Measurements from ENCODE around the gene STX8. TPM values are rescaled to one million over a fixed set of nuclear protein-coding genes. Genes with fewer than 3 reads are reported as not detected.

STX8 gene
- total RNA-seq, 1 donor from 2014 or later, result 50.6 TPM

DNA sequence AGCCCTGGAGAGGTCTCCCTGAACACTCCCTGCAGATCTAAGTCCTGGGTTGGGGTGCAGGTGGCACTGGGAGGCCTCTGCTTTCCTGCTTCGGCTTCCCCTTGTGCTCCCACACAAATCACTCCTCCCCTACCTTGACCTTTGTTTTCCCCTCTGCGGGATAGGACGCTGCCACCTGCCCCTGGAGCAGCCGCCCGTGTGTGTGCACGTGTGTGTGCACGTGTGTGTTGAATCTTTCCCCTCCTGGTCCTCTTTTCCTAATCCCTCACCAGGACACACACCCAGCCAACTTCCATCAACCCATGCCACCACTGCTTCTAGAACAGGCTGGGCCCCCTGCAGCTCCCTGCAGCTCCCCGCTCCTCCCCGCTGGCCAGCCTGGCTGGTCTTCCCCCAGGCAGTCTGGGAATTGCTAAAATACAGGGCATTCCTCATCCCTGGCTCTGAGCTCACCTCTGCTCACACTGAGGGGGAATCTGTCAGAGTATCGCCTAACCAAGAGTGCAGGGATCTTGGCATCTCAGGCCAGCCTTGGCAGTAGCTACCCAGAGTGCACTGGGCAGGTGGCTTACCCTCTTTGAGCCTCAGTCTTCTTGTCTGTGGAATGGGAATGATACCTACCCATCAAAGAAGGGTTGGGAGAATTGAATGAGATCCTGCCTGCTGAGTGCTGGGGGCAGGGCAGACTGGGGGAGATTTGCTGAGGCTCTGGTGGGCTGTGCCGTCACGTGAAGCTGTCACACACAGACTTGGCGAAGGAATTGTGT lies 355.8 kb downstream of the STX8 start:
- no peak overlapping the region for H3K27ac Mint-ChIP-seq (ENCODE audit: unreplicated experiment)
- DNase-seq (ENCODE audit: low spot score), result peak; percentile 61

DNA sequence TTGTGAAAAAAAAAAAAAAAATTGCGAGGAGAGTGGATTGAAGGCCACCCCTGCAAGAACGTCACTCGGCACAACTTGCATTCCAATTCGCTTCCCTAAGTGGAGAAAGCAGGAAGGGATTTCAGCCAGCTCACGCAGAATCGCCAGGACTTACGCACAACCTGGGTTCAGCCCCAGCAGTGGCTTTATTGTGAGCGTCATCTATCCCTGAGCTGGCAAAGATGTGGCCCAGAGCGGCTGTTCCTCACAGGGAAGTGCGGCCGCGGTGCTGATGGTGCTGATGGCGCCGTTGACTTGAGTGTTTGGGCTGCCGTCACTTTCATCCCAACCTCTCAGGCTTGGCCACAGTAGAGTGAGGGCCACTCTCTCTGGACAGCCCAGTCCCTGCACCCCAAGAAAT lies 356.7 kb downstream of the STX8 start:
- H3K36me3 Mint-ChIP-seq (ENCODE audit: low read depth), result peaks cover 10% of the 10 kb centered on the region
- H3K4me1 Mint-ChIP-seq (ENCODE audit: low read depth), result peaks cover 14% of the 10 kb centered on the region
- TF ChIP-seq, protein P1, sequence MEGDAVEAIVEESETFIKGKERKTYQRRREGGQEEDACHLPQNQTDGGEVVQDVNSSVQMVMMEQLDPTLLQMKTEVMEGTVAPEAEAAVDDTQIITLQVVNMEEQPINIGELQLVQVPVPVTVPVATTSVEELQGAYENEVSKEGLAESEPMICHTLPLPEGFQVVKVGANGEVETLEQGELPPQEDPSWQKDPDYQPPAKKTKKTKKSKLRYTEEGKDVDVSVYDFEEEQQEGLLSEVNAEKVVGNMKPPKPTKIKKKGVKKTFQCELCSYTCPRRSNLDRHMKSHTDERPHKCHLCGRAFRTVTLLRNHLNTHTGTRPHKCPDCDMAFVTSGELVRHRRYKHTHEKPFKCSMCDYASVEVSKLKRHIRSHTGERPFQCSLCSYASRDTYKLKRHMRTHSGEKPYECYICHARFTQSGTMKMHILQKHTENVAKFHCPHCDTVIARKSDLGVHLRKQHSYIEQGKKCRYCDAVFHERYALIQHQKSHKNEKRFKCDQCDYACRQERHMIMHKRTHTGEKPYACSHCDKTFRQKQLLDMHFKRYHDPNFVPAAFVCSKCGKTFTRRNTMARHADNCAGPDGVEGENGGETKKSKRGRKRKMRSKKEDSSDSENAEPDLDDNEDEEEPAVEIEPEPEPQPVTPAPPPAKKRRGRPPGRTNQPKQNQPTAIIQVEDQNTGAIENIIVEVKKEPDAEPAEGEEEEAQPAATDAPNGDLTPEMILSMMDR (IDR thresholded peaks at IDR 0.05), result no peak
- H3K27ac Mint-ChIP-seq (ENCODE audit: unreplicated experiment), result no peak overlapping the region
- peaks cover 15% of the 10 kb centered on the region for H3K9me3 Mint-ChIP-seq (ENCODE audit: low read depth)
- DNase-seq (ENCODE audit: low spot score), result no peak
- no peak overlapping the region for H3K4me3 Mint-ChIP-seq (ENCODE audit: unreplicated experiment)
- H3K27me3 Mint-ChIP-seq (ENCODE audit: low read depth), result no peaks in the 10 kb centered on the region

More for the DNA sequence above, 355.8 kb downstream of the STX8 start:
- TF ChIP-seq, protein P1 (IDR thresholded peaks at IDR 0.05), result no peak
- H3K27me3 Mint-ChIP-seq (ENCODE audit: low read depth), result no peaks in the 10 kb centered on the region
- H3K9me3 Mint-ChIP-seq (ENCODE audit: low read depth), result peaks cover 15% of the 10 kb centered on the region
- H3K4me3 Mint-ChIP-seq (ENCODE audit: unreplicated experiment), result no peak overlapping the region
- H3K4me1 Mint-ChIP-seq (ENCODE audit: low read depth), result peaks cover 14% of the 10 kb centered on the region
- peaks cover 10% of the 10 kb centered on the region for H3K36me3 Mint-ChIP-seq (ENCODE audit: low read depth)

DNA sequence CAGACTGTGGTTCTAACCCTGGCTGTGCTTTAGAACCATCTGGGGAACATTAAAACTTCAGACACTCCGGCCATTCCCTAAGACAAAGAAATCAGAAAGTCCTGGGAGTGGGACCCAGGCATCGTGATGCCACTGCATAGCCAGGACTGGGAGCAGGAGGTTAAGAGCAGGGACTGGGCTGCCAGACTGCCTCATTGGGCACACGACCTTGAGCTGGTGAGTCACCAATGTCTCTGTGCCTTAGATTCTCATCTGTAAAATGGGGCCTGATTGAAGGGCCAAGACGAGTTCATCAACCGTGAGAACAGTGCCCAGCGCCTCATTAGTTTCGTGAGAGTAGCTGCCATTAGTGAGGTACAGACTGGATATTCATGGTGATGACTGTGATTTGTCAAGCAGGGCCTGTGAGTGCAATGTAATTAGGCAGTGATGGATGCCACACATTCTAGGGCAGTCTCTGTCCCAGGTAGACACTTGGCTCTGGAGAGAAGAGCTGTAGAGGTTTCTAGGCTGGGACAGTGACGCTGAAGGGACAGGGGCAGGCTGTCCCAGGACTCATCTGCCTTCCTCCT lies 357.5 kb downstream of the STX8 start:
- TF ChIP-seq, protein P1 (IDR thresholded peaks at IDR 0.05), result no peak
- Mint-ChIP-seq H3K27ac (ENCODE audit: unreplicated experiment) (peak overlapping the region; percentile 78), H3K27me3 (ENCODE audit: low read depth) (no peaks in the 10 kb centered on the region), H3K36me3 (ENCODE audit: low read depth) (peaks cover 10% of the 10 kb centered on the region), H3K9me3 (ENCODE audit: low read depth) (peaks cover 15% of the 10 kb centered on the region), H3K4me1 (ENCODE audit: low read depth) (peaks cover 17% of the 10 kb centered on the region), H3K4me3 (ENCODE audit: unreplicated experiment) (no peak overlapping the region)
- DNase-seq (ENCODE audit: low spot score), result no peak

DNA sequence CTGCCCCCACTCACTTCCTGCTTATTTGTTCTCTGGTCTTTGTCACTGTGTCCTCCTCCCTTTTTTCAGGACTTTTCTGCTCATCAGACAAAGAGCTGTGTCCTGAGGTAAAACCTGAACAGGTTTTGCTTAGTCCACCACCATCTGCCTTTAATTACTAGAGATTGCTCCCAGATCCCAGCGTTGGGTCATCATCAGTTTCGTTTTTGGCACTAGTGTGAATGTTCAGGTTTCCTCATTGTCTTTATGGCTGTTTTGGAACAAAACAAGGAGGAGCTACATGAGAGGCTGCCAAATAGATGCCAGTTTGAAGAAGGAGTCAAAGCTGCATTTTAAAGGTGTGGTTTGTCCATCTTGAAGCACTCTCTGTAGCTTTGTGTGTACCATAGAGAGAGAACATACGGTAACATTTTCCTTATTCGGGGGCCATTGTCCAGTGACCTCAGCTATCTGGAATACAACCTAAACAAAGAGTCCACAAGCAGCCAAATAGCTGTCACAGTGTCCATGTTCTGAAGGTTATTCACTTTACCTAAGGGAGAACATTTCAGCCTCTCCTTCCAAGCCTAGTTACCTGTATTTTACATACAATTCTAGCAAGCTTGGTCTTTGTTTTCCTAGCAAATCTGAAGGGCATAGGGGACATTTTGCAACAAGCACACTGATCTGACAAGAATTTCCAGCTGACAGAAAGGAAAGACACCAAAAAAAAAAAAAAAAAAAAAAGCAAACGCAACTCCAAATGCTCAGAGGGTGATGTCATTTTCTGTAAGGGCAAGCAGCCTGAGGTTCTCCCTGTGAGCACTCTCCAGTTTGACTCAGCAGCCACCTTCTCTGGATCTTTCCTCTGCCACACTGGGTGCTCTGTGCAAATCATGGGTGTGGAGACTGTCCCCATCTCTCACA lies 358.2 kb downstream of the STX8 start:
- H3K27me3 Mint-ChIP-seq (ENCODE audit: low read depth), result no peaks in the 10 kb centered on the region

More for the DNA sequence above, 358.2 kb downstream of the STX8 start:
- H3K4me3 Mint-ChIP-seq (ENCODE audit: unreplicated experiment), result no peak overlapping the region
- TF ChIP-seq, protein P1 (IDR thresholded peaks at IDR 0.05), result no peak
- H3K9me3 Mint-ChIP-seq (ENCODE audit: low read depth), result peaks cover 15% of the 10 kb centered on the region
- H3K27ac Mint-ChIP-seq (ENCODE audit: unreplicated experiment), result peak overlapping the region; percentile 78
- peaks cover 17% of the 10 kb centered on the region for H3K4me1 Mint-ChIP-seq (ENCODE audit: low read depth)
- peaks cover 10% of the 10 kb centered on the region for H3K36me3 Mint-ChIP-seq (ENCODE audit: low read depth)
- no peak for DNase-seq (ENCODE audit: low spot score)
